Ecto neural progenitor cell (in vitro differentiated cells): Measurements from ENCODE around the gene MCUB.

Experiments
- DNase-seq: peaks from one replicate; pipeline ENCODE4 v3.0.0-alpha.2; 2018; ENCODE audit warnings: low spot score

Gene MCUB

DNA sequence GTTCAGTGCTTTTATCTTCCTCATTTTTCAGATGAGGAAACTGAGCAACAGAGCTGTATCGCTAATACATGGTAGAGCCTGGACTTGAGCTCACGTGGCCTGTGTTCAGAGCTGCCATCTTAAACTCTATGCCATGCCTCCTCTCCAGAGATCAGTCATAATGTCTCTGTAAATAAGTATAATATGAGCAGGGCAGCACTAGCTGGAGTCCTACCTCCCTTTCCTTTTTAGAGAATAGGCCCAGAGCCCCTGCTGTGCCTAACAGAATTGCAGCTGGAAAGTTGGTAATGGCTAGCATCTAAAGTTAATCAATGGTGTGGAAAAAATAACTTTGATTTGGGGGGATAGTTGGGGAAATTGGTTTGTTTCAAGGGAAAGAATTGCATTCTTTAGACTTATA lies 122.8 kb downstream of the MCUB start:
- DNase-seq, result no peak

DNA sequence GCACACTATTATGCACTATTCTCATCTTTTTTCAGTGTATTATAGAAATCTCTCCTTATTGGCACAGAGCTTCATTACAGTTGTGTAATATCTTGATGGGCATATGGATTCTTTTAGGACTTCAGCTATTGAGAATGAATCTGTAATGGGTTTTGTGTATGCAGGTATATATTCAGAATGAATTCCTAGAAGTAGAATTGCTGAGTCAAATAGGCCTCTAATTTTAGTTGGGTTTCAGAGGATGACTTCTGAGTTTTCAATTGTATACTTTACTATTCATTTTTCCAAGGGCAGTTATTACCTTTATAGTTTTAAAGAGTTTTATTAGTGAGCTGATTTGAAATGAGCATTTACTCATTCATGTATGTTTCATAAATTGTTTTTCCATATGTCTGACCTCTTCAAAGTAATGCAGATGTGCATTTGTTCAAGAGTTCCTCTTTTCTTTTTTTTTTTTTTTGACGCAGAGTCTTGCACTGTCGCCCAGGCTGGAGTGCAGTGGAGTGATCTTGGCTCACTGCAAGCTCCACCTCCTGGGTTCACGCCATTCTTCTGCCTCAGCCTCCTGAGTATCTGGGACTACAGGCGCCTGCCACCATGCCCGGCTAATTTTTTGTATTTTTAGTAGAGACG lies 123.7 kb downstream of the MCUB start:
- no peak for DNase-seq

DNA sequence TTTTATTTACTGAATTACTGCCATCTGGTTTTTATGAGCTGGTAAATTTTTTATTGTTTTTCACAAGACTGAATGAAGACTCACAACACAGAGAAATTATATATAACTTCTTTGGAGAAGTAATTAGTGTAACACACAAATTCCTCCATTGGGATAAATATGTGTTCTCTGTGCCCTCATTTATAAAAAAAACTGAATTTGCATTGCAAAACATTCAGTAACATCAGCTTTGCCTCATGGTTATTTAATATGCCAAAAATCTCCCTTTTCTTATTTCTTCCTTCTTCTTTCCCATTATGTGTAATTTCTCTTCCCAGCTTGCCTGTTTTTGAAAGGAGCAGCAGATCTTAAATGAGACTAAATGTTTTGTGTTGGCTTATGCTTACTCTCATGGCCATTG lies 124.7 kb downstream of the MCUB start:
- DNase-seq, result no peak

DNA sequence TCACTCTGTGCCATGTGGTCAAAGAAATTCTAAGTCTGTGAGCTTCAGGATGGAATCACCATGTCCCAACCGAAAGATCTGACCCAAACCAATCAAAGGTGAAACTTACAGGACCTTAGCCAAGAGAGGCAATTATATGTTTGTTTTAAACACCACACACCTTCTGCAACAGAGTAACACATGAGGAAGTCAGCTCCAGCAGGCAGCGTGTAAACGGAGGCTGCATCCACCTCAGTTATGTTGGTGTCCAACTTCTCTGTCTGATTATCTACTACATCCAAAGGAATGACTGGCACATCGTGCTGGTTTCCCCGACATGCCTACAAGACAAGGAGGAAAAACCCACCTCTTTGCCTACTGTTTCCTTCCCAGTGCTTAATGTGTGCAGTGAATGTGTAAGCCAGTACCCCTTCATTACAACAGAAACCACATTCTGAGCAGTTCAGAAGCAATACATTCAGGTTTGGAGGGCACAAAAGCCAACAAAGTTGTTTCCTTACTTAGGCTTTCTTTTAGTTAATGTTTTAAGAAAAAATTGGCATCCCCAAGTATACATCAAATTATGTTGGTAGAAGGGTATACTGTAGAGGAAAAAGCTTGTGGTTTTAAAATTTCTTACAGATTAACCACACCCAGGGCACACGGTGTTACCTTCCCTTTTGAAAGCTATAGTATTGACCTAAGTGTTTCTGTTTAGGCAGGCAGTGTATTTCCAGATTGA lies 130.8 kb downstream of the MCUB start:
- DNase-seq, result no peak

DNA sequence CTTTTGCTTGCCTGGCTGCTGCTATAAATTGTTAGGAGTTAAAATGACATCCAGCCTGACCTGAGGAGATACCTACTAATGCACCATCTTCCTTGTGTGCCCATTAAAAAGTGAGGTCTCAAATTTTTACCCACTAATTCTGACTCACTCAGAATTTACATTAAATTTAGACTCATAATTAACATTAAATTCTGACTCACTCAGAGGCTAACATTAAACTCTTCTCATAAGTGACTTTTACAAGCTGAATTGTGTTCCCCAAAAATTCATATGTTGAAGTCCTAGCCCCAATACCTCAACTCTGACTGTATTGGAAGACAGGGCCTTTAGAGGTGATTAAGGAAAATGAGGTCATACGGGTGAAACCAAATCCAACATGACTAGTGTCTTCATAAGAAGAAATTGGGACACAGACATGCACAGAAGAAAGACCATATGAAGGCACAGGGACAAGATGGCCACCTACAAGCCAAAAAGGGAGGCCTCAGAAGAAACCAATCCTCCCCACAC lies 131.4 kb downstream of the MCUB start:
- DNase-seq, result no peak

DNA sequence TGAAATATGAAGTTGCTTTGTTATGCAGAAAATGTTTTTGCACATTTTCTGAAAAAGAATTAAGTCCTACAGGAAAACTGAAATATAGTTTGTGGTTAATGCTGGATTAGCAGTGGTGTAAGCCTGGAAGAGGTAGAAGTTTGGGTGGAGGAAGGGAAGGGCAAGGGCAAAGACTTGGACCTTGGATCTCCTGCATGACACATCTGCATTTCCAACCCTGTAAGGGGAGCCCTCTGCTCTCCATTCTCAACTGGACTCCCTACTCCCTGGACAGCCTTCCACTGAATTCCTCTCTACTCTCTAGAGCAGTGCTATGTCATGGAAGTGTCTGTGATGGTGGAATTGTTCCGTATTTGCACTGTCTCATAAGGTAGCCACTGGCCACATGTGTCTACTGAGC lies 138.6 kb downstream of the MCUB start:
- no peak for DNase-seq

DNA sequence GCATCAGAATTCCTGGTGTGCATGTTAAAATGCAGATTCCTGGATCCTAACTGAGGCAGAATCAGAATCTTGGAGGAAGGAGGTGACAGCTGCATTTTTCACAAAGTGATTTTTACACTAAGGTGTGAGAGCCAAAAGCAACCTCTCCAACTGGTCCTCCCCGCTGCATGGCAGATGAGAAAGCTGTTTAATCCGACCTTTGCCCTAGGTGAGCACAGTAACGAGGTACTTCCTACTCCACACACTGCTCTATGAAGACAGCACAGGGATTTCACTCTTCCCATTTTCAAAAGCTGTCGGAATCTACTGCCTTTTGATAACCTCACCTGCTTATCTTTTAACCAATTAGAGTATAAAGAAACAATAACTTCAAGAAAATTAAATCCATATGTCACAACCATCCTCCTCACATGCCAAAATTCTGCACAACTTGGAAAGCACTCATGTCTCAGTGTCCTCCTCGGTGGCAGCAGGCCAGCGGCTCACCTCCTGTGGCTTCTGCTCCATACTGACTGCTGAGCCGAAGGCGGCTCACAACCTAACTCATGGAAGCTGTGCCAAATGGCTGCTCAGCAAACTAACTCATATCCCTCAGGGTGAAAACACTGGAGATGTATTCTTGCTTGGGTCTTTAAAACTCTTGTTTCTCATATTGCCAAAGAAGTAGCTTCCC lies 139.6 kb downstream of the MCUB start:
- no peak for DNase-seq

DNA sequence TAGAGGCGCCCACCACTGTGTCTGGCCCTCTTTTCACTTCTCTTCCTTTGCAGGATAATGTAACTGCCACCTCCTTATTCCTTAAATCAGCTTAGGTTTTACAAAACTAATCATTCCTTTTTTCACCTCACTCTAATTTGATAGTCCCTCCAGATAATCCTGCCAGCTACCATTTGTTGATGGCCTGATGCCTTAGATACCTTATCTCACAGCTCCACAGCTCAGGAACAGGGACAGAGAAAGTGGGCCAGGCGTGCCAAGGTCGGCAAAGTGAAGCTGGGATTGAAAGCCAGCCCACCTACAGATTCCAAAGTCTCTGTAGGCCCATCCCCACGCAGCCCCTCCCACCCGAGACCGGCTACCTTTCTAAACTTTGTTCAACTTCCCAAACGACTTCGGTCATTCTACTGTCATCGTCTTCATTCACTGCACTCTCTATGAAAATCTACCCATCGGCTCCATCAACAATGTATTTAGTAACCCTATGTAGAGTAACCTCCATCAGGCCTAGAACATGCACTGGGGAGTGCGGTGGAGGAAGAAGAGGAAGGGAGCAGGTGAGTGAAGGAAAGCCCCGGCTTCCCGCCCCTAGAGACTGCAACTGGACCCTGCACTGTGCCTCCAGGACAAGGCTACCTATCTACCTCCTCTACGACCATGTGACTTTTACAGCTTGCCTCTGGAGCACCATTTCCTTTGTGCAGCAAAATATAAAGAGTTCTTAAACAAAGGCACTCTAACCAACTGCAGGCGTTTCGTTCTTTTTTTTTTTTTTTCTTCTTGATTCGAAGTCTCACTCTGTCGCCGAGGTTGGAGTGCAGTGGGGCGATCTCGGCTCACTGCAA lies 141.7 kb downstream of the MCUB start:
- DNase-seq, result no peak

DNA sequence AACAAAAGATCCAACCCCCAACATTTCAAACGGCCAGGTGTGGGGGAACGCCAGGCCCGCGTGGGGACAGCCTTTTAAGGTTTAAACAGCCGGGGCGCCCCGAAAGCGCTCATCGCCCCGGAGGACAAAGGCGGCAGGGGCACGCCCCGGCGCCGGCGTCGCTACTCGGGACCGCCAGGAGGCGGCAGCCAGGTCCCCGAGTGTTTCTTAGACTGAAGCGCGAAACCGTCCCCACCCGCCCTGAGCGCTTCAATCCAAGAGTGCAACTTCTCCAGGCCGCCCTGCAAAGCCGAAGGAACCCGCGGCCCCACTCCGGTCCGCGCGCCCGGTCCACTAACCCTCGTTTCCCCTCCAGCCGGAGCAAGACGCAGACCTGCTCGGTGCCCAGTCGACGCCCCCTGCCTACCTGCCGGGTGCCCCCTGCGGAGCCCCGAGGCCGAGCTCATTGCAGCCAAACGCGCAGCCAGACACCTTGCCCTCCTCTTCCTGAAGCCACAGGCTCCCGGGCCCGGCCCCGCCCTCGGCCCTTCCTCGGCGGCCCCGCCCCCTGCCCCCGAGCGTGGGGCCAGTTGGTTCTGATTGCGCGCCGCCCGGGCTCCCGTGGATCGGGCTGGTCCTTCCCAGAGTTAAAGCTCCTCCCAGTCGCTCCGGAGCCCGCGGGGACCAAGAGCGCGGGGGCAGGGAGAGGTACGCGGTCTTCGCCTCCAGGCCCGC lies 143.1 kb downstream of the MCUB start, which contains the start of gene CASP6:
TSS of gene CASP6 (minus strand) at position 496 of the 714 bp plus-strand sequence. CDS start at position 446, 50 bp downstream.
- DNase-seq, result peak; percentile 89

DNA sequence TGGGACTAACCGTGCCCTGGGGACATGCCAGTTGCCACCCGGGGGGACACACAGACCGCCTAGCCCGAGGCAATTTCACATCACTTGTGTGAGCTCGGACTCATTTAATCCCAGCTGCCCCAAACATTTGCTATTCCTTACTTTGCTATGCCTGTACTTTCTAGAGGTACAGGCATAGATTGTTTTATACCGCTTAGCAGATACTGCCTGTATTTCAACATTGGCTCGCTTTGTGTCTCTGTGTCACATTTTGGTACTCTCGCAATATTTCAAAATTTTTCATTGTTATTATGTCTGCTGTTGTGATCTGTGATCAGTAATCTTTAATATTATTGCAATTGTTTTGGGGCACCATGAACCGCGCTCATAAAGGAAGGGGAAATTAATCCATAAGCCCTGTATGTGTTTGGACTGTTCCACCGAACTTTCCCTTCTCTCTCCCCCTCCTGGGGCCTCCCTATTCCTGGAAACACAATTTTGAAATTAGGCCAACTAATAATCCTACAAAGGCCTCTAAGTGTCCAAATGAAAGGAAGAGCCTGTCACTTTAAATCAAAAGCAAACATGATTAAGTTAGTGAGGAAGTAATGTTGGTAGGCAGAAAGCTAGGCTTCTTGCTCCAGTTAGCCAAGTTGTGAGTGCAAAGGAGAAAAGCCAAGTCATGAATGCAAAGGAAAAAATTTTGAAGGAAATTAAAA lies 143.8 kb downstream of the MCUB start:
- DNase-seq, result no peak

DNA sequence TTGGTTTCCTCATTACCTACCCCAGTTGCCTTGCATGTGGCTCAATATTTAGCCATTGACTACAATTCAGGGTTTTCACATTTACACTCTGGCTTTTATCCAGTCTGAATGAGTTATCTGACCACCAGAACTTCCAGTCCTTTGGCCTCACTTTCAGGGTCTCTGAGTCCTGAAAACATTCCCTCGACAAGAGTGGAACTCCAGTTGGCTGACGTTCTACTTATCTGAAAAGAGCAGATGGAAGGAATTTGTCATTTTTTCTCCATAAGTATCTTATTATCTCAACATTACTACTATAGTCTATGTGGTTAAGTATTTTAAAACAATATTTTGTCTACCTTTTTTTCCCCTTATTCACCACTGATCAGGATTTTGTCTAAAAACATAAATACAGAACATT lies 148.4 kb downstream of the MCUB start:
- DNase-seq, result no peak

DNA sequence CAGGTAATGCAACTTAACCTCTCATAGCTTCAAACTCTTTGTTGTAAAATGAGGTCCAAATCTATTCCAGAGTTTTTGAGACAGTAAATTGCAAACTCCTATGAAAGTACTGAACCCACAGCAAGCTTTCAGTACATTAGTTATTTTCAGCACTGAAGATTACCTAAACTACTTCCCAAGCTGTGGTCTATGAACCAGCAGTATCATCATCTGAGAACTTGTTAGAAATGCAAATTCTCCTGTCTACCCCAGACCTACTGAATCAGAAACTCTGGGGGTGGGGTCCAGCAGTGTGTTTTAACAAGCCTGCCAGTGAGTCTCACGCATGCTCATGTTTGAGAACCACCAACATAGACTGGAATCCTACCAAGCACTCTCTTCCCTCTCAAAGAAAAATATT lies 148.9 kb downstream of the MCUB start:
- no peak for DNase-seq

DNA sequence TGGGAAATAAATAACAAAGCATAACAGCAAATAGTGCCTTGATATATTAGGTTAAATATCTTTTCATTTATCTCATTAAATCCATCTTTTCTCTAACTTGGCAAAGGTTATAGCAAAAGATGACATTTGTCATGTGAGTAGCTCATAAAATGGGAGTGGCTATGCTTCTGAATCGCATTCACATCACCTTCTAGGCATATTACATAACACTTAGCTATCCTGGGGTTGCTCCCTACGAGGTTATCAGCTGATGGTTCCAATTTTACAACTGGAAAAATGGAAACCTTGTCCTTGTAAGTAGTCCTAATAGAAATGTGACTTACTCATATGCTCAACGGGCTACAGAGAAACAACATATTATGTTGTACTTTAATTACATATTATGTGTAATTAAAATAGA lies 153.5 kb downstream of the MCUB start:
- no peak for DNase-seq

DNA sequence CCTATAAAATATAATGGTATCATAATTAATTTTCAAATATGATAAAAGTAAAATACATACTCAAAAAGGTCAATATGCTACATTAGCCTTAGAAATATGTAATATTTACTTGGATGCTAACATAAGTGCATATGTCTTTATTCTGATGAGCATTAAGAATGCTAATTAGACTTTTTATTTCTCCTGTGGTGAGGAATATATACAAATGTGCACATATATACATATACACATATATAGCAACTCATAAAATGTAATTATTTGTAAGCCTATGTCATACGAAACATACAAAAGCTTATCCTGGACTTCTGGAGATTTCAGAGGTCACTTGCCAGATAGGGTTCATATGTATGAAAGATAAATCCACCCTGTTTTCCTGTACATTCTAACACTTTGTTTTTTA lies 158.7 kb downstream of the MCUB start:
- no peak for DNase-seq

DNA sequence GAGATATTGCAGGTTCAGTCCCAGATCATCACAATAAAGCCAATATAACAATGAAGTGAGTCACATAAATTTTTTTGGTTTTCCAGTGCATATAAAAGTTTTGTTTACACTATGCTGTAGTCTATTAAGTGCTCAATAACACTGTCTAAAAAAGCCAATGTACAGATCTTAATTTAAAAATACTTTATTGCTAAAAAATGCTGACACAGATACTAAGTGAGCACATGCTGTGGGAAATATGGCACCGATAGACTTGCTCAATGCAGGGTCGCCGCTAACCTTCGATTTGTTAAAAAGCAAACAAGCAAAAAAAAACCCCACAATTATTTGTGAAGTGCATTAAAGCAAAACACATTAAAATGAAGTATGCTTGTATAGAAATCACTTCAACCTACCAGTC lies 159.6 kb downstream of the MCUB start:
- DNase-seq, result no peak

DNA sequence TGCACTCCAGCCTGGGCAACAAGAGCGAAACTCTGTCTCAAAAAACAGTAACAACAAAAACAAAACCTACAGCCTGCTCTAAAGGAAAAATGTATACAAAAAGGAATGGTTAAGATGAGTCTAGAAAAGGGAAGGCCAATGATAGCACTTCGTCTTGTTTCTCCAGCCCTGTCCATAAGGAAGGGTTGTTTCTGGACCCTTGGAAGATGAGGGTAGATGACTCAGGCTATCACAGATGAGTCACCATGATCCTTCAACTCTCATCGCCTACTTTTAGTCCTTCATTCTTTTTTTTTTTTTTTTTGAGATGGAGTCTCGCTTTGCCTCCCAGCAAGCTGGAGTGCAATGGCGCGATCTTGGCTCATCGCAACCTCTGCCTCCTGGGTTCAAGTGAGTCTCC lies 161.0 kb downstream of the MCUB start:
- no peak for DNase-seq

DNA sequence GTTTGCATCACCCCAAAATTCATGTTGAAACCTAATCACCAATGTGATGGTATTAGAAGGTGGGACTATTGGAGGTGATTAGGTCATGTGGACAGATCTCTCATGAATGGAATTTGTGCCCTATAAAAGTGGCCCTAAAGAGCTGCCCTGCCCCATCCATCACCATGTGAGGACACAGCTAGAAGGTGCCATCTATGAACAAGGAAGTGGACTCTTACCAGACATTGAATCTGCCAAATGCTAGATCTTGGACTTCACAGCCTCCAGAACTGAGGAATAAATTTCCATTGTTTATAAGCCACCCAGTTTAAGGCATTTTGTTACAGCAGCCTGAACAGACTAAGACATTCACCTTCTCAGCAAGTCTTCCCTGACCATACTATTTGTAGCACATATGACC lies 162.3 kb downstream of the MCUB start:
- no peak for DNase-seq

DNA sequence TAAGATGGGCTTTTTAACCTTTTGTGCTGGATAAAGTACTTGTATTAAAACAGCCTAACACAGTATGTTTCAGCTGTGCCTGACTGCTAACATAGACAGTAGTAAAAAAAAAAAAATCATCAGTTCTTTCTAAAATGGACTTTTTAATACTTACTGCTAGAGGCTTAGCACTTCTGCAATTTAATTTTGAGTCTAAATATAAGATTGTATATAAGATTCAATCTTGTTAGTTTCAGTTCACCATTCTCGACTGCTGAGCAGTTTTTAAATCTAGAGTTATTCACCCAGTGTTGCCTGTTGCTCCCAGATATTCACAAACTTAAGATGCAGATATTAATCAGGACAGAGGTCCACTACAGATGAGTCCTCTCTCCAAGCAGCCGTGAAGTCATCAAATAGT lies 163.1 kb downstream of the MCUB start:
- DNase-seq, result no peak

DNA sequence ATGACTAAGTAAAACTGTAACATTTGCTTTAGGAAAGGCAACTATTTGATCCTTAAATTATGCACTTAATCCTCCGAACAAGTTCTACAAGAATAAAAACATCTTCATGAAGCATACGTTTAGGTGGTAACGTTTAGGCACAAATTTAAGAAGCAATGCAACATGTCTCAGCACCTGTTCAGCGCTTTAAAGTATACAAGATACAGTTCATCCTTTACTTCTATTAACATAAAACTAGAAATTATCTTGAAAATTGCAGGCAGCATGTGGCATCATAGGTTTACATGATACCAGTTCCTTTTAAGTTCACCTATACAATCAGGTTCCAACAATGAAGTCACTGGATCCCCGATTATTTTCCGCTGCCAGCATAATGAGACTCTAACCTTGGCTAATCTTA lies 168.3 kb downstream of the MCUB start:
- DNase-seq, result no peak

DNA sequence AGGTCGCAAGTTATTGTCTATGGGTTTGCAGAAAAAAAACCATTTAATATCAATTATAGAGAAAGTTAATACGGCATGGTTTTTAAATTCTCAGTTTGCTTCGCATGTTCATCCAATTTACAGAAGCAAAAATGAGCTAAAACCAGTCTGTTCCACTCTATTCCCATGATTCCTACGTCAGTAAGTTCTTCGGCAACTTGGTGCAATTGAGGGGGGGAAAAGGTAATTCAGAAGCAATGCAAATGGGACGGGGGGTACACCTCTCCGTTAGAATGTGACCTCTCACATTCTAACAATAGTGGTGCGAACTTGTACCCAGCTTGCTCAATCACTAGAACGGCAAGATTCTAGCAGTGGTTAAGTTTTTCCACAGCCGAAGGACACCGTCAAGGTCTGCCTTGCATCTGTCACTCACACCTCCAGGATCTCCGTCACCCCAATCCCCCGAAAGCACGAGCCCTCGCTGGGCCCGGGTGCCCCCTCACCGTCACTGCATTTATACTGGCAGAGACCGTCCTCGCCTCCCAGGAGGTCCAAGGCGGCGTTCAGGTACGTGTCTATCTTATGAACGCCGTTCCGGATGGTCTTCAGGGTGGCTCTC lies 169.2 kb downstream of the MCUB start:
- DNase-seq, result no peak
